Muscle of back (tissue), 11 donors: ENCODE measurements around the gene SUGCT. TPM values are rescaled to one million over a fixed set of nuclear protein-coding genes. Genes with fewer than 3 reads are reported as not detected.

Experiments used
- DNase-seq, 3 donors: peaks; one replicate each; pipeline versions ENCODE4 v3.0.0 to v3.0.0-alpha.2; 2013
- polyA plus RNA-seq, 10 donors: library from polyadenylated mRNA; unstranded; fragments of 120-200 nt; gene quantifications; one replicate each; pipeline ENCODE4 v1.2.1, GENCODE V29; 2013; ENCODE audit not compliant: insufficient read length in 10 of 10

The SUGCT gene
- polyA plus RNA-seq, 10 donors = 2.1 to 3.8 (median 3.1) TPM

DNA sequence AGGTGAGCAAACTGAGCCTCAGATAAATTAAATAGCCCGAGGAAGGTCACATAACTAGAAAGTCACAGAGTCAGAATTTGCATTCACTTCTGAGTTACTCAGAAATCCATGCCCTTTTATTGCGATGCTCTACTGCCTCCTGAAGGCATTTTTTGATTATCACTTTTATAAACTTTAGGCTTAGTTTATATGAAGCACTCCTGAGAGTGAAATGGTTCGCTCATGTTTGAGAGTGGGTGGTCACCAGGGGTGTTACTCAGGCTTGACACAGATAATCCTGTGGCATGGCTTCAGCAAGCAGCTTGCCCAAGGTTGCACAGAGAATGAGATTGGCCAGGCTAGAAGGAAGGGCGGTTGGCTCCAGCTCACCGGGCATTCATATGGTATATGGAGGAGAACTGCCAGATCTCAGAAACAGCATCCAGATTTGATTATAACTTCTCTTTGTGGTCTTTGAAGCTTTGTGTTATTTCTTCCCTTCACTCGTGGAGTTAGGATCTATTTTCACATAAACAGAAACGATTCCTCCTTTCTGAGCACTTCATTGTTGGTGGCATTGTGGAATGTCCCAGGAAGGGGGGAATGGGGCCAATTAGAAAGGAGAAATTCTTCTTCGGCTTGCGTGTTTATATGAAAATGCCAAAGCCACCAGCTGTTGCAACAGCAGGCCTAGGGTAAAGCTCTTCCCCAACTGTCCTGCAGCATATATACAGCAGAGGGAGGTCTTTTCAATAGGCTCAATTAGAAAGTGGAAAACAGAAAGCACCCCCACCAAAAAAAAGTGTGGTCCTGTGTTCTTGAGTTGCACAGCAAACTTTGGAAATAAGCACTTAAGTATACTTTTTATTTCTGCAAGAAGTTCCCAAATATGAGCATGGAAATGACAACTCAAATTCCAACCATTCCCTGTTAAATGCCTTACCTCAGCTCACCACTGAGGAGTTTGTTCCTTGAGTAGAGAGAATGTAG, 628.8 kb downstream of the SUGCT start:
- DNase-seq = peak; percentile 16 to 61 (median 60)

DNA sequence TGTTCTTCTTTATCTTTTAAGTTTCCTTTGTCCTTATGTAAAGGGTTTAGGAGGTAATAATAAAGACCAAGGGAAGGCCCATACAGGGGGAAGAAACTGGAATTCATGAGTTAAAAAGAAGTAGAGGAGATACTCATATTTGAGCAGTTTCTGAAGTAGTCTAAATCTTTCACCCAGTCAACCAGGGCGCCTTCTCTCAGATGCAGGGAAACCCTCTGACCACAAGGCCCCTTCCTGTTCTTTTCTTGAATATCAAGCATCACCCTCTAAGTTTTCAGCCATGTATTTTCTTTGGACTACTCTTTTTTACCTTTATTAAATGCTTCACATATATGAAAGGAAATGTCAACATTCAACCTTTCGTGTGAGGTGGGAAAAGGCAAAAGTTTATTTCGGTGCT, 630.8 kb downstream of the SUGCT start:
- no peak for DNase-seq

GRCh38 chr7:40772096-40772495, 637.3 kb downstream of the SUGCT start:
- no peak for DNase-seq

DNA sequence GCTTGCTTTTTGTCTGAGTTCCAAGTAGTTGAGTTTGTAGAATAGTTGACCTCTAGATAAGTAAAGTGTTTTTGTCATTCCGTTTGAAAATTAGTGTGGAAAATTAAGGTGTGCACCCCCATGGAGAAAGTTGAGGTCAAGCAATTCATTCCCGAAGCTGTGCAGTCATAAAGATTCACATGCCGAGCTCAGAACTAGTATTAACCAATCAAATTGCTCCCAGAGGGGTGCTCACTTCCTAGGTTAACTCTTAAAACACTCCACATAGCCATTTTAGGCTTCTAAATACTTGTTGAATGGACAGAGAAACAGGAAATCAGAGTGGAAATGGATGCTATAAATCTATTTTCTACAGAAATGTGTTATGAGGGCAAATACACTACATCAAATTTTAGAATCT, 638.9 kb downstream of the SUGCT start:
- no peak for DNase-seq

DNA sequence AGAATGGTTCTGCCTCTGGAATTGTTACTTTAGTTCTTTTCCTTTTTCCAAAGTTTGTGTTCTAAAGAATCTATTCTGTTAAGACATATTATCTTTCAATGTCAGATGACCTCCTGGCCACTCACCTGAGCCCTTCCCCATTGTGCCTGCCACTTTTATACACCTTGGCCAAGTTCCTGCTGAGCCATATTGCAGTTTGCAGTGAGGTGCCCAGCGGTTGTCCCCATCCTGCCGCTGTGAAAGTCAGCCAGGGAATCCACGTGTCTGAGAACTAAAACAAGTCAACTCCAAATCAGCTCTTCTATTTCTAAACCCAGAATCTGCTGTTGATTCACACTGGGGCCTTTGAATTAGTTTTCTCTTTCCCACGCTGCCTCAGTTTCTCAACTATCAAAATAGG, 641.1 kb downstream of the SUGCT start:
- no peak for DNase-seq

GRCh38 chr7:40777730-40778312, 643.0 kb downstream of the SUGCT start:
- no peak for DNase-seq

DNA sequence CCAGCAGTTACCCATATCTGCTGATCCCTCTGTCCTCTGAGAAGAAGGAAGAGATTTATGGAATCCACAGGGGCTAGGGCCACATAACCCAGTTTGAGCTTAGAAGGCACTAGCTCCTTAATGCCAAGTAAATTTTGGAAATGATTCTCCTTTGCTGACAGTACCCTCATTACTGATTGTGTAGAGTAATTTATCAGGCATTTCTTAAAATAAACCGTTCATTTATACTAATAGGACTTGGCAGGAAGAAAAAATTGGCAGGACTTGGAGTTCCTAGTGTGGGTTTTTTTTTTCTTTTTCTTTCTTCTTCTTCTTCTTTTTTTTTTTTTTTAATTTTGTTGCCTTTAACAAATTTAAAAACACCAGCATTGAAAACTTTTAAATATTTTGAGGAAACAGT, 645.7 kb downstream of the SUGCT start:
- DNase-seq = no peak

DNA sequence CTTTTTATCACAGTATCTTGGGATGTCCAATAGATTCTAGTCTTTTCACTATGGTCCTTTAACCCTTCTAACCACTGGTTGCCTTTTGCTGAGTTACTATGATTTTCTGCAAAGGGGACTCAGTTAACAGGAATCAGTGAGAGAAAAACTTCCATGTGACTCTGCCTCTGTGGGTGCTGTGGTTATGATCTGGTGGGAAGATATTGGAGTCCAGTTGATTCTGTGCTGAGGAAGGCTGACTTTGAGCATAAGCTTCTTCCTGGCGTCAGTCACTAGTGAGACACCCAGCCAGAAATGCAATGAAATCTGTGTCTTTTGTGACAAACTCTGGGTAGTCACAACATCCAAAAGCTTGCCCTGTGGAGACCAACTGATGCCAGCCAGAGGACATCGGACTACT, 648.0 kb downstream of the SUGCT start:
- no peak for DNase-seq

GRCh38 chr7:40784176-40784575, 649.4 kb downstream of the SUGCT start:
- no peak for DNase-seq

GRCh38 chr7:40786909-40787308, 652.1 kb downstream of the SUGCT start:
- no peak for DNase-seq

DNA sequence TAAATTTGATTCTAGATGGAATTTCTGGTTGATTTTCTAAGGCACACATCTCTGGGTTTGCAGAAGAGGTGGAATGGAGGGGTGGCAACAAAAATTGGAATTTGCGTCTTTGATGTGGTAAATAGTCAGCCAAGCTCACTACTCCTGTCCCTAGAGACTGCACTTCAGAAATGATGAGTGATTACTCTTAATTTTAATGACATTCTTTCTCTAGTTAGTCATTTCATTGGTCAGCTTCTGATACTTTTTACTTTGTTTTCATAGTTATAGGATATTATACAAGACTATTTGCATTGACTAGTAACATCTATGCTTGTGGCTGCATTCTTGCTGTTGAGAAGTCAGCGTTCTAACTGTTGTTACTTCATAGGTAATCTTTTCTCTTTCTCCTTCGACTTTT, 658.3 kb downstream of the SUGCT start:
- DNase-seq = peak in 1 of 3 donors; percentile 61

DNA sequence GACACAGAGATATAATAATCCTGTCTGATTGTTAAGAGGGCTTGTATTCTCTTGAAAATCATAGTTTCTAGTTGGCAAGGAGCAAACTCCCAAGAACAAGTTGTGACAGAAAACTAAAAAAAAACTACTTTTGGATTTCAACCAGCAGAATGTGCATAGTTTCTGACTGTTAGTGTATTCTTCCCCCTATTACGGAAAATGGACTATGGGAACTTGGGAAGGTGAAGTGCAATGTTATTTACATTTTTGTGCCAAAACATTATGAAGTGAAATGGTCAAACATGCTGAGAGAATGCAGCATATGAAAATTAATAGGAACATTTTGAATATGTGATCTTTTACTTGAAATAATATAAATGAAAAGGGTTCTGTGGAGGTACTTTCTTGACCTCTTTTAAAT, 660.8 kb downstream of the SUGCT start:
- peak in 2 of 3 donors; percentile 9 to 35 for DNase-seq

GRCh38 chr7:40796723-40797122, 661.9 kb downstream of the SUGCT start:
- no peak for DNase-seq

GRCh38 chr7:40798613-40799012, 663.8 kb downstream of the SUGCT start:
- no peak for DNase-seq

GRCh38 chr7:40799493-40800403, 664.9 kb downstream of the SUGCT start:
- peak in 1 of 3 donors; percentile 20 for DNase-seq

DNA sequence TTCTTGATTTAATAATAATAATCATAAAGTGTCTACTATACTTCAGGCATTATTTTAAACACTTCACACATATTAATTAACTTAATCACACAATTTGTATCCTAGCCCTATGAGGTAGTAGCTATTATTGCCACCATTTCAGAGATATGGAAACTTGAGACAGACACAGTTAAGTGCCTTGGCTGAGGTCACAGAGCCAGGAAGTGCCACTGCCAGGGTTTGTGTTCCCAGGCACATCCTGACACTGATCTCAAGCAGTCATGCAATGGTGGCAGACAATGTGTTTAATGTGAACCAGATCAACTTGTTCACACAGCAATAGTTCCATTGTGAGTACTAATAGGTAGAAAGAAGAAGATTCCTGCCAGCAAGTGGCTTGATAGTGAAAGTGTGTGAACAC, 666.0 kb downstream of the SUGCT start:
- no peak for DNase-seq

- no peak for DNase-seq
Observed at GRCh38 chr7:40802497-40802896, 667.7 kb downstream of the SUGCT start.

GRCh38 chr7:40804477-40805215, 669.8 kb downstream of the SUGCT start:
- DNase-seq = no peak

- no peak for DNase-seq
Observed at GRCh38 chr7:40805361-40805760, 670.6 kb downstream of the SUGCT start.

DNA sequence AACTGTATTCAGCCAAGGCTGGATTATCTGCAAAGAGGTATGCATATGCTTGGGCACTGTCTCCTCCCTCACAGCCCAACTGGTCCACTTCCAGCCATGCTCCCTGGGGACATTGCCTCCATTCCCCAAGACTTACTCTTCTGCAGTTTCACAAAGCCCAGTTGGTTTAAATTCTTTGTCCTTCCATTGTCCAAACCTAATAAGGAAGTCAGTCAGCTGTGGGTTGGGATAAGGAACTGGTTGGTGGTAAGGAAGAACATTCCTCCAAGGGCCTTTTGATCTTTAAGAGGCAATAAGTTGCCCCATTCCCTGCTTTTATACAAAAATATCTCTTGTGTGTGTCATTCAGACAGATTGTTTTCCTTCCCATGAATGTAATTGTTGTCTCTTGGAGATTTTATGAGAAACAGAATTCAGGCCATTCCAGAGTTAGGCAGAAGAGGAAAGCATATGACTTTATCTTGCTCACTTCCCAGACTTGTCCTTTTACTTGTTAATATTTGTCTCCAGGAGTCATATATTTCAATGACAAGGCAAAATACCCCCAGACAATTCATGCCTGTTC, 673.7 kb downstream of the SUGCT start:
- peak in 1 of 3 donors; percentile 96 for DNase-seq

- no peak for DNase-seq
Observed at GRCh38 chr7:40810274-40810673, 675.5 kb downstream of the SUGCT start.
